HG03039 (cell line): ENCODE data around the gene TJAP1.

Source experiments
- ATAC-seq: cut with Tn5 transposase; IDR thresholded peaks from one replicate; pipeline ENCODE4 v1.9.1; 2021; ENCODE audit warnings: mild to moderate bottlenecking, moderate library complexity; ENCODE audit not compliant: unreplicated experiment

Gene TJAP1

DNA sequence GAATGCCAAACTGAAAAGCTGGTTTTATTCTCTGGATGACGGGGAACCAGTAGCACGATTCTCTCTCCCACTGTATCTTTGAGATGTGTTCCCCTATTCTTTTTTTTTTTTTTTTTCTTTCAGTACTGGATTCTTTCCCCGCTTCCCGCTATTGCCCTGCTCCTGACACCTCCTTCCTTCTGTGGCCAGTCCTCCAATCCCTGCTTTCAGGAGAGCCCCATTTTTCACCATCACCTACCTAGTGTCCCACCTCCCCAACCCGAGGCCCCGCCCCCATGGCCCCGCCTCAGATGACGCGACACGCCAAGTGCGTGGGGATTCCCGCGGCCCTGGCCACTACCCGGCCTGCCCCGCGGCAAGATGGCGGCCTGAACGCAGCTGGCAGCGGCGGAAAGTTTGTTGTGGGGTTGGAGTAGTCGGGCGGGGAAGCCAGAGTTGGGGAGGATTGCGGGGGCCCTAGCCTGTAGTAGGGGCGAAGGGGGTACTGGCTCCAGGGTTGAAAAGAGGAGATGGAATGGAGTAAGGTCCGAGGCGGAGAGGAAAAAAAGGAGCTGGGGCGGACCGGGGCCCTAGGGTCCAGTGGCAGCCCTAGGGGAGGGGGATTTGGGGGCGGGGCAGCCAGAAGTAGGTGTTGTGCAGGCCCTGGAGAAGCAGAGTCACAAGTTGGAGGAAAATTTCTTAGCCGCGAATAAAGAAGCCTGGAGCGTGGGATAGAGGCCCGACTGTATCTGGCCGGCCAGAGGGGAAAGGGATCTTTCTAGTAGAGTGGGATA is at the start of gene TJAP1:
Gene TJAP1 (plus strand): TSS at position 336 of the 773 bp plus-strand sequence. CDS start 21,432 bp downstream, outside the sequence.
- peak; percentile 87 for ATAC-seq

DNA sequence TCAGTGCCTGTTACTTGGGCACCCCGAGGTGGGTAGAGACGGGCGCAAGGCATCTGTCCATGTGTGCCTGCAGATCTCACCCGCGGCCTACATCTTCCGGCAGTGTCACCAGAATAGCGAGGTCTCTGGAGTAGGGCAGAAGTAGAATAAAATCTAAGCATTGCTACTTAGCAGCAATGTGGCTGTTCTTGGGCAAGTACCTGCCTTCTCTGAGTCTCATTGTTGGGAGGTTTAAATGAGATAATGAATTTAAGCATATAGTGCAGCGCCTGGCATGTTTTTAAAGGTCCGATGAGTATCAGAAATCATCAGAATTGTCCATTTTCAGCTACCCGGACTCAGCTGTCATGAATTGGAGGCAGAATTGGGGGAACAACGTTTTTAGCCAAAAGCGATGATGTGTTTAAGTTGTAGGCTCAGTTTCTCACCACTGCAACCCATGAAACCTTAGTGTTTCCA is 49.2 kb upstream of the TJAP1 start:
- no peak for ATAC-seq

DNA sequence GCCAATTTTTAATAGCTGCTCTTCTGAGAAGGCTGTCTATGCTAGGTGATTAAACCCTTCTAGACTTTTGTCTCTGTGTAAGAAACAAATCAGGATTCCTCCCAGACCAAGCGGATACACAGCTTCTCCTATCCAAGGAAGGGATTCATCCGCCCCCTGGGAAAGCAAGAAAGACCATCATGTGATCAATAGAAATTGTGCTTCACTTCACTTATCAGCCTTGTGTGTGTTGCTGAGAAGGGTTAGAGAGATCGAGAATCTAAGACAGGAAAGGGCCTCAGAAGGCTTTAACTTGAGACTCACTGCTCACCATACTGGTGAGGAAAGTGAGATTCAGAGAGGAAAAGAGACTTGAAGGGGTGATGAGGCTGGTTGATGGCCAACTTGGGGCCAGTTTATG is 48.5 kb upstream of the TJAP1 start:
- ATAC-seq, result no peak

GRCh38 chr6:43432009-43432945 is 45.1 kb upstream of the TJAP1 start:
- ATAC-seq, result no peak

DNA sequence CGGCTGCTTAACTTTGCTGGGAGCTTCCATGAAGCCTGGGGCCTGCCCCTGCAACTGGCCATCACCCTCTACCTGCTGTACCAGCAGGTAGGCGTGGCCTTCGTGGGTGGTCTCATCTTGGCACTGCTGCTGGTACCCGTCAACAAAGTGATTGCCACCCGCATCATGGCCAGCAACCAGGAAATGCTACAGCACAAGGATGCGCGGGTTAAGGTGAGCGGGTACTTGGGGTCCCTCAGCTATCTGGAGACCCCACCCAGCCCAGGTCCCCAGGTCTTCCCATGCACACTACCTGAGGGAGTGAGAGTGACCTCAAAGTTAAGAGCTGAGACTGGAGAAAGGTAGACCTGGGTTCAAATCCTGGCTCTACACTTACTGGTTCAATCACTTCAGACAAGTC is 44.2 kb upstream of the TJAP1 start:
- ATAC-seq, result no peak

DNA sequence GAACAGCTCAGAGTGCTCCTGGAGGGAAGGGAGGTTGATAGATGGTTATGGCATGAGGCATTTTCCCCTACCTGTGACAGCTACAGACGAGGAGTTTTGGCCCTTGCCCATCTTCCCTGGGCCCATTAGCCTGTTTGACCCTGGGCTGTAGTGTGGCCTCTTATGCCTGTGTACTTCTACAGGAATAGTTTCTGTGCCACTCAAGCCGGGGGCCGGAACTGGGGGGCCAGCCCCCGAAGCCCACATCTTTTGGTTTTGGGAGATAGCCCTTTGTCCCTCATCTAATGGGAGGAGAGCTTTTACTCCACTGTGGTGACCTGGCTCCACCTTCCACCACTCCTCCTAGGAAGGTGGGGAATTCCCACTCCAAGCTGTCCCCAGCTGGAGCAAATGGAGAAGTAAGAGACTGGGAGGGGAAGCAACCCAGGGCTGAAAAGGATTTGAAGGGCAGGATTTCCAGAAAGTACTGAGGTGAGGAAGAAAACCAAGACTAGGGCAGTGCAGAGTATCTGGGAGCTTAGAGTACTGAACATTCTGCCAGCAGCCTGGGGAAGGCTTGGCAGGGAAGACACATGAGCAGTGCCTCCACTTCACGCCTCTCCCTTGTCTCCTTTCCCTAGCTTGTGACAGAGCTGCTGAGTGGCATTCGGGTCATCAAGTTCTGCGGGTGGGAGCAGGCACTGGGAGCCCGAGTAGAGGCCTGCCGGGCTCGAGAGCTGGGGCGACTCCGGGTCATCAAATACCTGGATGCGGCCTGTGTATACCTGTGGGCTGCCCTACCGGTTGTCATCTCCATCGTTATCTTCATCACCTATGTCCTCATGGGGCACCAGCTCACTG is 43.1 kb upstream of the TJAP1 start:
- ATAC-seq, result no peak

GRCh38 chr6:43434943-43435342 is 42.4 kb upstream of the TJAP1 start:
- ATAC-seq, result no peak

DNA sequence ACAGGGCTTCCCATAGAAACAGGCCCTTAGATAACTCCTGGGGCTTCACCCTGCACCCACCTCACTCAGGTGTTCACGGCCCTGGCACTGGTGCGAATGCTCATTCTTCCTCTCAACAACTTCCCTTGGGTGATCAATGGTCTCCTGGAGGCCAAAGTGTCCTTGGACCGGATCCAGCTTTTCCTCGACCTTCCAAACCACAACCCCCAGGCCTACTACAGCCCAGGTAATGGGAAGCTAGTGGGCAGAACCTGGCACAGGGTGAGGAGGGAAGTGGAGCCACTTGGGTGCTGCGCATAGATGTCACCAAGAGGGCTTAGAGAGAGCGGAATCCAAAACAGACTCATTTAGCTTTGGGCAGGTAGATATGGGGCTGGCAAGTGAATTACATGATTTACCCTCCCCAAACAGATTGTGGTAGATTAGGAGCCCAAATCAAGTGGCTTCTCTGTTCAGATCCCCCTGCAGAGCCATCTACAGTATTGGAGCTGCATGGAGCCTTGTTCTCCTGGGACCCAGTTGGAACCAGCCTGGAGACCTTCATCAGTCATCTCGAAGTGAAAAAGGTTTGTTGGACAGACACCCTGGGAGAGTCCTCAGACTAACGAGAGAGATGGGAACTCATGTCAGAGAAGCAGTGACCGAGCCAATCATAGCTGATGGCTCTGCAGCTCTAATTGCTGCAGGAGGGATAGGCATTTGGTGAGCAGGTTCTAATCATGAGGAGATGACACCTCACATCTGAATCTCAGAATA is 41.5 kb upstream of the TJAP1 start:
- ATAC-seq, result no peak

DNA sequence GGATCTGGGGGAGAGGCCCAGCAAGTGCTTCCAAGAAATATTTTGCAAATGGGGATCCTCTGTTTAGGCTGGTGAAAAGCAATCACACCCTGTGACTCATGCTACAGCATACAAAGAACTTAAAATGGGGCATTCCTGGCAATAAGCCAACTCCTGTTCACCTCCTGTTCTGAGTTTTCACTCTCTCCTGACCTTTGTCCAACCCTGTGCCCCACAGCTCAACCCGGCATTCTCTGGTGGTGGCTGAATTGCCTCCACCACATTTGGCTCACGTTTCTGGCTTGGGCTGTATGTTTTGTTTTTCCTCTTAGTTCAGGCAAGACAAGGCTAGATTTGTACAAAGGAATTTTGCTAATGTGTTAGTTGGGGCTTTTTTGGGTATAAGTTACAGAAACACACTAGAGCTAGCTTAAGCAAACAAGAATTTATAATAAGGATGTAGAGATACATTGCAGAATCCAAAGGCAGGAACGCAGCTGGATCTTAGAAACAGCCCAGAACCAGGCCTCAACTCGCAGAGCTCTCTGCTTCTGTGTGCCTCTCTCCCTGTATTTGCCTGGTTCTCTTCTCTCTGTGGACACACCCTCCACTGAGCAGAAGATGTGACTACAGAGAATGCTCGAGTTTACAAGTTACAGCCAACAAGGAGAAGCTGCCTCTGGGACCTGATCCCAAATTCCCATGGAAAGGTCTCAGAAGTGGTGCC is 40.6 kb upstream of the TJAP1 start:
- no peak for ATAC-seq

GRCh38 chr6:43437700-43438099 is 39.7 kb upstream of the TJAP1 start:
- no peak for ATAC-seq

DNA sequence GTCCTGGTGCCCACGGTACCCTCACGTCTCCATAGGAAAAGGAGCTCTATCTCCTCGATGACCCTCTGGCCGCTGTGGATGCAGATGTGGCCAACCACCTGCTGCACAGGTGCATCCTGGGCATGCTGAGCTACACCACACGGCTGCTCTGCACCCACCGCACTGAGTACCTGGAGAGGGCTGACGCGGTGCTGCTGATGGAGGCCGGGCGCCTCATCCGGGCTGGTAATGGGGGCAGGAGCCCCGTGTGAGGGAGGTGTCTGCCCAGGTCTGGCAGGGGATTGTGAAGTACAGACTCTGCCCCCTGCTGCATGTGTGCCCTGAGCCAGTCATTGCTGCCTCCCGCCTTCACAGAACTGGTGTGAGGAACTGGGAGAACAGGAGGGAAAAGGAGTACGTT is 34.4 kb upstream of the TJAP1 start:
- ATAC-seq, result no peak

DNA sequence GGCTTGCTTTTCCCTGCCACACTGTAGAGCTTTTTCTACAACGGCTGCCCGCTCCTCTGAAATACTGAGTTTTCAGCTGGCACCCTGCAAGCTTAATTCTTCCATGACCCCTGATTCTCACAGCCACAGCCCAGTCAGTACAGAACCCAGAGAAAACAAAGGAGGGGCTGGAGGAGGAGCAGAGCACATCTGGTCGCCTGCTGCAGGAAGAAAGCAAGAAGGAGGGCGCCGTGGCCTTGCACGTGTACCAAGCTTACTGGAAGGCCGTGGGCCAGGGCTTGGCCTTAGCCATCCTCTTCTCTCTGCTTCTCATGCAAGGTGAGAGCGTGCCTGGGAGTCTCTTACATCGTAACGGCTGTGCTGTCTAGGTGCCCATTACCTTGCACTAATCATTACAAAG is 33.3 kb upstream of the TJAP1 start:
- no peak for ATAC-seq

GRCh38 chr6:43444582-43444981 is 32.8 kb upstream of the TJAP1 start:
- no peak for ATAC-seq

DNA sequence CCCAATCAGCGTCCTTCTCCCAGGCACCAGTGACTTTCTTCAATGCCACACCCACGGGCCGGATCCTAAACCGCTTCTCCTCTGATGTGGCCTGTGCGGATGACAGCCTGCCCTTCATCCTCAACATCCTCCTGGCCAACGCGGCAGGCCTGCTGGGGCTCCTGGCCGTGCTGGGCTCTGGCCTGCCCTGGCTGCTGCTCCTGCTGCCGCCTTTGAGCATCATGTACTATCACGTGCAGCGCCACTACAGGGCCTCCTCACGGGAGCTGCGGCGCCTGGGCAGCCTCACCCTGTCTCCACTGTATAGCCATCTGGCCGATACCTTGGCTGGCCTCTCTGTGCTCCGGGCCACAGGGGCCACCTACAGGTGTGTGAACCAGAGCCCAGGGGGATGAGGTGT is 31.8 kb upstream of the TJAP1 start:
- ATAC-seq, result no peak

GRCh38 chr6:43447604-43448003 is 29.8 kb upstream of the TJAP1 start:
- ATAC-seq, result no peak

DNA sequence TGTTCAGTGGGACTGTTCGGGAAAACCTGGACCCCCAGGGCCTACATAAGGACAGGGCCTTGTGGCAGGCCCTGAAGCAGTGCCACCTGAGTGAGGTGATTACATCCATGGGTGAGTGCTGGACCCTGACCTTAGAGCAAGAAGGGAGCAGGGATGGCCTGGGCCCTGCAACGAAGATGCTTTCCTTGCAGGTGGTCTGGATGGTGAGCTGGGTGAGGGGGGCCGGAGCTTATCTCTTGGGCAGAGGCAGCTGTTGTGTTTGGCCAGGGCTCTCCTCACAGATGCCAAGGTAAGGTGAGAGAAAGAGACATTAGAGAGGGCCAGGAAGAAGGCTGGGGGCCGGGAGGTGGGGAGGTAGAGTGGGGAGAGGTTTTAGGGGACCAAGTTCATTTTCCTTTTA is 28.5 kb upstream of the TJAP1 start:
- ATAC-seq, result no peak

- ATAC-seq, result no peak
These were observed 26.7 kb upstream of the TJAP1 start for GRCh38 chr6:43450699-43451131.

DNA sequence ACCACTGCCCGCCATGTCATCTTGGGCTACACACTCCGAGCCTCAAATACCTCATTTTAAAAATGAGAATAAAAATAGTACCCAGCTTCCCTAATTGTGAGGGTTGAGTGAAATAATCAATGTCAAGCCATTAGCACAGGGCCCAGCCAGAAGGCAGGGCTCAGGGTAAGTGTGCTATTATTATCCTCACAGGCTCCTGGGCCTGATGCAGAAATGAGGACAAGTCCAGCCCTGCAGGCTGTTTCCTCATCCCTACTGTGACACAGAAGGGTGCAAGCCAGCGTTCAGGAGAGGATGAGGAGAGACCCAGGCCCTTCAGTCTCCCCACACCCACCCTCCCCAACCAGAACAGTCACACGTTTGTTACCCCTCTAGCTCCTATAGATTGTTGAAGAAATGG is 26.0 kb upstream of the TJAP1 start:
- ATAC-seq, result no peak

DNA sequence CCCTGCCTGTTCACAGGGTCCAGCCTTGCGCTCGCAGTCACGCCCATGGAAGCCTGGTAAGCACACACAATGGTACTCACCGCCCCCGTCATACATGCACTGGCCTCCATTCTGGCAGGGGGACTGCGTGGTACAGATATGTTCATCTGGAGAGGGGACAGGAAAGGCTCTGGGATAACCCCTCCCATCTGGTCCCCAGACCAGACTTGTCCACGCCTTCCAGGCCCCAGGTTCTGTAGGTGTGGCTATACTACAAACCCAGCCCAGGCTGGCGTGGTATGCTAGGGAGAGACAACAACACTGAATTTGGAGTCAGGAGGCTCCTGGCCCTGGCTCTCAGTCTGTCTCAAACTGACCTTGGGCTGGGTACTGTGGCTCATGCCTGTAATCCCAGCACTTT is 25.4 kb upstream of the TJAP1 start:
- ATAC-seq, result no peak

- no peak for ATAC-seq
These were observed 24.5 kb upstream of the TJAP1 start for GRCh38 chr6:43452896-43453295.
